Endometrial microvascular endothelial cells (primary cell): ENCODE data around the gene TLX2. TPM values are rescaled to one million over a fixed set of nuclear protein-coding genes. Genes with fewer than 3 reads are reported as not detected.
"Not testable (repeated sequence)": the region's sequence is repeated elsewhere in the genome, so short reads cannot be mapped to it uniquely, and the experiment has no call there.

ENCODE experiments used
- in situ Hi-C: cut with HindIII; loops from 2 replicates; pipeline ENCODE4 v1.10.0; 2017; ENCODE audit warnings: low sequenced_read_pairs, low pct_unique_long_range_greater_than_20kb; ENCODE audit errors: inconsistent ontology term
- total RNA-seq: library from RNA; depleted of rRNA; stranded (reverse); fragments of >200 nt; gene quantifications from one replicate; pipeline ENCODE4 v1.2.3, GENCODE V29; 2015; ENCODE audit errors: inconsistent ontology term

TLX2 gene
- not detected for total RNA-seq

- in situ Hi-C loops = no loop called here
Observed at GRCh38 chr2:74514368-74515270, at the start of gene TLX2. TLX2 (plus strand) TSS chr2:74514450; CDS start chr2:74514807, 357 bp downstream.

GRCh38 chr2:74470742-74471141 is 43.5 kb upstream of the TLX2 start:
- in situ Hi-C loops = not testable (repeated sequence)

GRCh38 chr2:74471332-74472065 is 42.8 kb upstream of the TLX2 start:
- in situ Hi-C loops = no loop called here

- in situ Hi-C loops = no loop called here
Observed at GRCh38 chr2:74472086-74472944, 41.9 kb upstream of the TLX2 start, which contains the start of gene MRPL53. MRPL53 (minus strand) TSS chr2:74472680; CDS start chr2:74472660, 20 bp downstream.

- in situ Hi-C loops = no loop called here
Observed at GRCh38 chr2:74472945-74473258, 41.3 kb upstream of the TLX2 start.

GRCh38 chr2:74474481-74474880 is 39.8 kb upstream of the TLX2 start:
- in situ Hi-C loops = no loop called here

GRCh38 chr2:74474899-74475298 is 39.4 kb upstream of the TLX2 start:
- in situ Hi-C loops = no loop called here

- in situ Hi-C loops = no loop called here
Observed at GRCh38 chr2:74481431-74481830, 32.8 kb upstream of the TLX2 start.

- in situ Hi-C loops = no loop called here
Observed at GRCh38 chr2:74481961-74482800, 32.1 kb upstream of the TLX2 start.

- in situ Hi-C loops = no loop called here
Observed at GRCh38 chr2:74482801-74483674, 31.2 kb upstream of the TLX2 start, which contains the start of the genes CCDC142 and TTC31. CCDC142 (minus strand) TSS chr2:74482998; CDS start chr2:74482837, 161 bp downstream. TTC31 (plus strand) TSS chr2:74483081; CDS start chr2:74483096, 15 bp downstream.

GRCh38 chr2:74483675-74484164 is 30.5 kb upstream of the TLX2 start:
- in situ Hi-C loops = not testable (repeated sequence)

- in situ Hi-C loops = no loop called here
Observed at GRCh38 chr2:74486141-74486540, 28.1 kb upstream of the TLX2 start.

GRCh38 chr2:74488643-74489481 is 25.4 kb upstream of the TLX2 start:
- in situ Hi-C loops = no loop called here

GRCh38 chr2:74489906-74490305 is 24.3 kb upstream of the TLX2 start:
- in situ Hi-C loops = no loop called here

- in situ Hi-C loops = no loop called here
Observed at GRCh38 chr2:74491648-74492544, 22.4 kb upstream of the TLX2 start.
